Lung microvascular endothelial cell (primary cell): Measurements from ENCODE around the gene PDE6A. TPM values are rescaled to one million over a fixed set of nuclear protein-coding genes. Genes with fewer than 3 reads are reported as not detected.

Experiments used
- DNase-seq, 2 donors: peaks; one replicate each; pipeline versions ENCODE4 v3.0.0 to v3.0.0-alpha.2; 2010; ENCODE audit warnings: low read depth in 2 of 2
- total RNA-seq: library from RNA; depleted of rRNA; stranded (reverse); fragments of >200 nt; gene quantifications from 2 replicates; pipeline ENCODE4 v1.2.1, GENCODE V29; 2014

PDE6A gene
- total RNA-seq, 1 donor from 2014 or later: not detected

GRCh38 chr5:149820536-149821510, 123.8 kb downstream of the PDE6A start:
- no peak for DNase-seq

GRCh38 chr5:149820012-149820411, 124.6 kb downstream of the PDE6A start:
- no peak for DNase-seq

- DNase-seq: no peak
These were observed 126.5 kb downstream of the PDE6A start for GRCh38 chr5:149818116-149818515.

- no peak for DNase-seq
These were observed 127.0 kb downstream of the PDE6A start for GRCh38 chr5:149817539-149818060.

GRCh38 chr5:149816661-149817060, 127.9 kb downstream of the PDE6A start:
- no peak for DNase-seq

GRCh38 chr5:149811453-149811852, 133.1 kb downstream of the PDE6A start:
- DNase-seq: no peak

GRCh38 chr5:149810856-149811255, 133.7 kb downstream of the PDE6A start:
- no peak for DNase-seq

GRCh38 chr5:149809931-149810691, 134.5 kb downstream of the PDE6A start:
- no peak for DNase-seq

GRCh38 chr5:149808264-149808982, 136.2 kb downstream of the PDE6A start:
- no peak for DNase-seq

Other genes with a start within 250 kb of the PDE6A start
- gene PPARGC1B, start 214.5 kb downstream of the PDE6A start, total RNA-seq: 1.1 and 2.0 TPM in 2 replicates
- 17.9 and 18.8 TPM in 2 replicates for gene SLC26A2, start 16.0 kb upstream of the PDE6A start, total RNA-seq
- 2.6 and 5.6 TPM in 2 replicates for gene TIGD6, start 55.9 kb upstream of the PDE6A start, total RNA-seq
- gene HMGXB3, start 55.9 kb upstream of the PDE6A start, total RNA-seq: 20.3 and 29.8 TPM in 2 replicates
- gene CSF1R, start 141.8 kb upstream of the PDE6A start, total RNA-seq: not detected in 2 replicates
- gene PDGFRB, start 211.1 kb upstream of the PDE6A start, total RNA-seq: 5.4 and 9.5 TPM in 2 replicates
- under 0.01 TPM in 1 of 2 replicates, not detected in the other for gene CDX1, start 222.0 kb upstream of the PDE6A start, total RNA-seq
- not detected in 2 replicates for gene SLC6A7, start 245.3 kb upstream of the PDE6A start, total RNA-seq